Esophagus squamous epithelium (tissue), 5 donors: ENCODE data around the gene SERPINB3. TPM values are rescaled to one million over a fixed set of nuclear protein-coding genes. Genes with fewer than 3 reads are reported as not detected.
"Not testable (repeated sequence)": the region's sequence is repeated elsewhere in the genome, so short reads cannot be mapped to it uniquely, and the experiment has no call there.

Experiments
- DNase-seq: peaks from one replicate; lab custom pipeline; 2025; lab: John Stamatoyannopoulos, UW
- H3K27ac ChIP-seq, 4 donors: fragments of 200-600 bp; sonication (generic); one replicate each; pipeline ENCODE4 v1.5.1; 2016 to 2019; ENCODE audit warnings: mild to moderate bottlenecking in 1 of 4
- H3K27me3 ChIP-seq, 4 donors: fragments of 200-600 bp; sonication (generic); 1 replicate in 3 of 4; 2 replicates in 1 of 4; pipeline versions ENCODE4 v1.5.1 to v1.6.0; 2017 to 2021; ENCODE audit warnings: antibody characterized with exemption in 1 of 4
- H3K36me3 ChIP-seq, 3 donors: fragments of 200-600 bp; sonication (generic); one replicate each; pipeline ENCODE4 v1.5.1; 2016 to 2019
- H3K4me1 ChIP-seq, 3 donors: fragments of 200-600 bp; sonication (generic); one replicate each; pipeline ENCODE4 v1.5.1; 2017 to 2019
- H3K4me3 ChIP-seq, 4 donors: fragments of 200-600 bp; sonication (generic); 1 replicate in 3 of 4; 2 replicates in 1 of 4; pipeline ENCODE4 v1.5.1; 2016 to 2019; ENCODE audit warnings: mild to moderate bottlenecking in 2 of 4, moderate library complexity in 1 of 4
- H3K9me3 ChIP-seq, 3 donors: fragments of 200-600 bp; sonication (generic); one replicate each; pipeline ENCODE4 v1.5.1; 2016 to 2019
- CTCF ChIP-seq, 6 experiments: fragments of 450-650 bp in 4 of 6; fragments of 200-600 bp in 2 of 6; sonication (generic) in 2 of 6; IDR thresholded peaks; one replicate each; pipeline ENCODE4 v1.5.1; 2016 to 2019; ENCODE audit warnings: antibody characterized with exemption in 6 of 6, mild to moderate bottlenecking in 4 of 6, moderate library complexity in 4 of 6
- POLR2A ChIP-seq, 4 donors: fragments of 450-650 bp; IDR thresholded peaks; one replicate each; pipeline ENCODE4 v1.6.1; 2017; ENCODE audit warnings: antibody characterized with exemption in 4 of 4, mild to moderate bottlenecking in 4 of 4, moderate library complexity in 3 of 4
- WGBS, 2 donors: methylation state at CpG; one replicate each; pipeline ENCODE4 v1.1.5; 2018; 5-methylcytosine and 5-hydroxymethylcytosine counted together
- intact Hi-C: fragments of 100-400 bp; cut with DNase I; formaldehyde crosslinking; loops from one replicate; pipeline ENCODE4 v1.15.0; 2022
- total RNA-seq, 4 donors: library from RNA; depleted of rRNA; stranded (reverse); fragments of >200 nt; gene quantifications; one replicate each; pipeline ENCODE4 v1.1.0, GENCODE V29; 2016
- donor health status: DM: yes; HTN: yes; CAD: no.

The SERPINB3 gene
- total RNA-seq, 4 donors from 2014 or later: 349 to 1,684 (median 789) TPM

GRCh38 chr18:63679820-63680606 lies 18.3 kb upstream of the SERPINB3 start:
- H3K27ac ChIP-seq: peak overlapping the region; percentile 52 to 89 (median 84)
- H3K4me1 ChIP-seq: peaks cover 0 to 68% (median 1%) of the 10 kb centered on the region in 3 donors
- no peak for DNase-seq
- intact Hi-C loops: no loop called here
- 67% methylated on average over 5 of the region's 5 CpGs for WGBS, 2 donors
- H3K27me3 ChIP-seq: no peaks in the 10 kb centered on the region
- H3K9me3 ChIP-seq: no peaks in the 10 kb centered on the region
- H3K4me3 ChIP-seq: no peak overlapping the region
- TF ChIP-seq CTCF (IDR thresholded peaks at IDR 0.05) (no peak), POLR2A (IDR thresholded peaks at IDR 0.05) (no peak)
- no peaks in the 10 kb centered on the region for H3K36me3 ChIP-seq

GRCh38 chr18:63677500-63678225 lies 16.0 kb upstream of the SERPINB3 start:
- Histone ChIP-seq H3K27me3 (no peaks in the 10 kb centered on the region), H3K36me3 (no peaks in the 10 kb centered on the region), H3K4me3 (no peak overlapping the region), H3K4me1 (peaks cover 0 to 47% (median 0%) of the 10 kb centered on the region in 3 donors), H3K9me3 (no peaks in the 10 kb centered on the region), H3K27ac (no peak overlapping the region)
- intact Hi-C loops: no loop called here
- TF ChIP-seq POLR2A (IDR thresholded peaks at IDR 0.05) (no peak), CTCF (IDR thresholded peaks at IDR 0.05) (peak in 1 of 6 experiments; percentile 24)
- no peak for DNase-seq
- 37 to 66% methylated on average over 5 of the region's 5 CpGs for WGBS, 2 donors

DNA sequence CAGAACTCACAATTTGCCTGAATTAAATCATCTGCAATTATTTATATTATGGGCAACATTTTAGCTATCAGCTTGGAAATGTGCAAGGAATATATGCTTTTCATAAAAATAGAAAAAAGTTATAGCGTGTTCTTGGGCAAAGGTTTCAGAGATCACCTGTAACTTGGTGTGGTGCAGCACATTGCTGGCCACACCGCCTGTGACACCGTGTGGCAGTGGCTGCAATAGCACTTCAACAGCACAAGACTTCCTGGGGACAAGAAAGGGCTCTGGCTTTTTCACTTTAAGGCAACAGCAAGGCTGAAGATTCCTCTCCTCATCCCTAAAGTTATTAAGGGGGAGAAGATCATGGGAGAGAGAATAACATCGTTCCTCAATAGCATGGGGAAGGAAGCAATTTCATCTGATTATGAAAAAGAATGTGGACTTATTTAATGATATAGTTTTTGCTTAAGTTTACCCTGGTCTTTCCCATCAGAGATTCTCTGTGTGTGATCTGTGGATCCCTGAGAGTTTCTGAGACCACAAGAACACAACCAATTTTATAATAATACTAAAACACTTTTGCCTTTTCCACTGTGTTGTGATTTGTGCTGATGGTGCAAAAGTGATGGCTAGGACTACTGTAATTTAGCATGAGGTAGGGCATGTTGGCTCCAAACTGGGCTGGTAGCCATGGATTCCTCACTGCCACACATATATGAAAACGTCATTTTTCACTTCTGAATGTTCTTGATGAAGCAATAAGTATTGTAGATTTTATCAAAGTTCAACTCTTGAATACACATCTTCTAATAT lies 15.0 kb upstream of the SERPINB3 start:
- no peak overlapping the region for H3K4me3 ChIP-seq
- H3K27ac ChIP-seq: peak overlapping the region in 2 of 4 donors; percentile 9 to 14
- H3K4me1 ChIP-seq: peaks cover 0 to 37% (median 0%) of the 10 kb centered on the region in 3 donors
- intact Hi-C loops: no loop called here
- no peaks in the 10 kb centered on the region for H3K27me3 ChIP-seq
- TF ChIP-seq POLR2A (IDR thresholded peaks at IDR 0.05) (no peak), CTCF (IDR thresholded peaks at IDR 0.05) (peak in 5 of 6 experiments; percentile 22 to 77 (median 58))
- no peaks in the 10 kb centered on the region for H3K36me3 ChIP-seq
- peaks cover 0 to 2% (median 0%) of the 10 kb centered on the region in 3 donors for H3K9me3 ChIP-seq
- WGBS, 2 donors: 24 to 42% methylated on average over 5 of the region's 5 CpGs
- no peak for DNase-seq

DNA sequence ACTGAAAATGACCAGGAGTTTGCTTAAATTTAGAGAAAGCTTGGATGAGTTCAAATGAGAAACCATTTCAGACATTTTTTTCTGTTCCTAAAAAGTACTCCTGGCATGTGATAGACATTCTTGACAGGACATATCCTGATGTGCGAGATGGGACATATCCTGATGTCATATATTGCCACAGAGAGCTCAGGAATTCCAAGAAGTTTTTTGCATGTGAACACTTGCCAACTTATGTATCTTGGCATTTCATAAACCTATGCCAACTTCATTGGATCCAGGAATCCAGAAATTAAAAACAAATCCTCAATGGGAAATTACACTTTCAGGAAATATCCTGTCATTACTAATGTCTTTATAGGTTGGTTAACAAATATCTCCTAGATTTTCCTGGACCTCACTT lies 2.9 kb upstream of the SERPINB3 start:
- 29 to 65% methylated on average over 1 of the region's 1 CpG for WGBS, 2 donors
- no peak overlapping the region for H3K27ac ChIP-seq
- intact Hi-C loops: no loop called here
- no peaks in the 10 kb centered on the region for H3K9me3 ChIP-seq
- no peak for DNase-seq
- no peak for TF ChIP-seq CTCF (IDR thresholded peaks at IDR 0.05)
- TF ChIP-seq POLR2A (IDR thresholded peaks at IDR 0.05): no peak
- H3K4me3 ChIP-seq: no peak overlapping the region
- no peaks in the 10 kb centered on the region for H3K36me3 ChIP-seq
- H3K4me1 ChIP-seq: no peaks in the 10 kb centered on the region
- H3K27me3 ChIP-seq: no peaks in the 10 kb centered on the region

DNA sequence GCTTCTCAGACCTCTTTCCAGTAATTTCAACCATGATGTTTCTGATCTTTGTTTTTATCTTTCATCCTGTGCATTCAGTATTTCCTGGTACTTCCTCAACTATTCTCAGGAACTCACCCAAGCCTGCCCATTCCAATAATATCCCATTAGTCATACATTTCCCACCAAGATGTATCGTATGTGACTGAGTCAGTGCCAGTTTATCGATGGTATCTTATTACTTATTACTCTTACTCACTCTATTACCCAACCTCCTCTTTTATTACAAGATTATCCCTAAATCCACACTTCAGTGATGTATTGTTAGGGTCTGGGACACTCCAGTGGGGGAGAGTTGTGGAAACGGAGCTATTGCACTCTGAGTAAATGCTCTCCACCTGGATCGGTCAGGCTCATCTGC lies 2.8 kb downstream of the SERPINB3 start:
- DNase-seq, intact Hi-C loops, H3K4me3 ChIP-seq, H3K4me1 ChIP-seq, H3K27ac ChIP-seq, H3K36me3 ChIP-seq, H3K27me3 ChIP-seq, H3K9me3 ChIP-seq: not testable (repeated sequence)
- WGBS, 2 donors: 35 to 43% methylated on average over 3 to 4 of the region's 4 CpGs

DNA sequence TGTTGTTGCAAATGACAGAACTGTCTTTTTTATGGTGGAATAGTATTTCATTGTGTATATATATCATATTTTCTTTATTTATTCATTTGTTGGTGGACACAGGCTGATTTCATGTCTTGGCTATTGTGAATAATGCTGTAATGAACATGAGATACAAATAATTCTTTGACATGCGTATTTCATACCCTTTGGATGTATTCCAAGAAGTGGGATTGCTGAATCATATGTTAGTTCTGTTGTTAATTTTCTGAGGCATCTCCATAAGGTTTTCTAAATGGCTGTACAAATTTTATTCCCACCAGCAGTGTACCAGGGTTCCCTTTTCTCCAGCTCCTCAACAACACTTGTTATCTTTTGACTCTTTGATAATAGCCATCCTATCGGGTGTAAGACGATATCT lies 11.4 kb downstream of the SERPINB3 start:
- intact Hi-C loops, H3K36me3 ChIP-seq, H3K27ac ChIP-seq, H3K4me3 ChIP-seq, H3K27me3 ChIP-seq, DNase-seq, H3K9me3 ChIP-seq, H3K4me1 ChIP-seq: not testable (repeated sequence)
- 71 to 77% methylated on average over 3 of the region's 3 CpGs for WGBS, 2 donors
